Thyroid gland (tissue), 4 donors: Measurements from ENCODE around the gene TAGAP. TPM values are rescaled to one million over a fixed set of nuclear protein-coding genes. Genes with fewer than 3 reads are reported as not detected.
"Not testable (repeated sequence)": the region's sequence is repeated elsewhere in the genome, so short reads cannot be mapped to it uniquely, and the experiment has no call there.

Experiments used
- DNase-seq, 2 donors: peaks; one replicate each; pipeline ENCODE4 v3.0.0-alpha.2; 2019
- H3K27ac ChIP-seq, 3 donors: fragments of 200-600 bp; sonication (generic); 1 replicate in 2 of 3; 2 replicates in 1 of 3; pipeline ENCODE4 v1.5.1; 2016 to 2019; ENCODE audit warnings: mild to moderate bottlenecking in 1 of 3, moderate library complexity in 1 of 3
- H3K27me3 ChIP-seq: fragments of 200-600 bp; sonication (generic); one replicate; pipeline ENCODE4 v1.5.1; 2019
- H3K36me3 ChIP-seq, 2 donors: fragments of 200-600 bp; sonication (generic); one replicate each; pipeline ENCODE4 v1.5.1; 2016 to 2019
- H3K4me1 ChIP-seq, 2 donors: fragments of 200-600 bp; sonication (generic); one replicate each; pipeline ENCODE4 v1.5.1; 2017 to 2019
- H3K4me3 ChIP-seq, 3 donors: fragments of 200-600 bp; sonication (generic); replicated peaks in 1 of 3; 1 replicate in 2 of 3; 2 replicates in 1 of 3; pipeline ENCODE4 v1.5.1; 2016; ENCODE audit warnings: mild to moderate bottlenecking in 1 of 3
- H3K9me3 ChIP-seq: fragments of 200-600 bp; sonication (generic); one replicate; pipeline ENCODE4 v1.5.1; 2017
- POLR2A ChIP-seq, 2 donors: fragments of 450-650 bp; IDR thresholded peaks; one replicate each; pipeline ENCODE4 v1.6.1; 2017; ENCODE audit warnings: antibody characterized with exemption in 2 of 2, mild to moderate bottlenecking in 2 of 2, moderate library complexity in 1 of 2
- WGBS, 2 donors: methylation state at CpG; one replicate each; pipeline ENCODE4 v1.1.5; 2017; 5-methylcytosine and 5-hydroxymethylcytosine counted together
- intact Hi-C: fragments of 100-400 bp; cut with DNase I; formaldehyde crosslinking; loops from one replicate; pipeline ENCODE4 v1.15.1; 2023
- total RNA-seq, 4 donors: library from RNA; depleted of rRNA; stranded (reverse); fragments of >200 nt; gene quantifications; one replicate each; pipeline ENCODE4 v1.2.3, GENCODE V29; 2016
- TF ChIP-seq, protein P1 (sequence below), 6 experiments: fragments of 200-600 bp in 3 of 6; fragments of 450-650 bp in 3 of 6; sonication (generic) in 3 of 6; IDR thresholded peaks; one replicate each; pipeline ENCODE4 v1.5.1; 2016 to 2019; ENCODE audit warnings: antibody characterized with exemption in 6 of 6, mild to moderate bottlenecking in 2 of 6, inconsistent platforms in 1 of 6, moderate library complexity in 1 of 6

Gene TAGAP
- total RNA-seq, 4 donors from 2014 or later: 1.1 to 3.7 (median 1.7) TPM

DNA sequence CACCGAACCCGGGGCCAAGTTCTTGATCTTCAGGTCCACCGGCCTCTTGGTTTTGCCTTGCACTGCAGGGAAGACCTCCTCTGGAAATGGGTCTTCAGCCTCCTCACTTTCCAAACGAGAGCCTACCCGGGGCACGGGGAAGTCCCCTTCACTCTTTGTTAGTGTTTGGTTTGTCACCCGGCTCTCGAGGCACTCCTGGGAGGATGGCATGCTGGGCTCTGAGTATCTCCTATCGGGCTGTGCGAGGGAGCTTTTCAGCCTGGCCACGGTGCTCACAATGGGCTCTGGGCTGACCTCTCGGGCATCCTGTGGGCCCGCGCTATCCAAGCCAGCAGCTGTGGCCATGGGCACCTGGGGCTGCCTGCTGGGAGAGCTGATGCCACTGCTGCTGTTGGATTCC lies 8.1 kb downstream of the TAGAP start:
- Histone ChIP-seq H3K27me3 (no peaks in the 10 kb centered on the region), H3K4me1 (no peaks in the 10 kb centered on the region), H3K36me3 (no peaks in the 10 kb centered on the region), H3K27ac (no peak overlapping the region), H3K9me3 (no peaks in the 10 kb centered on the region), H3K4me3 (no peak overlapping the region)
- intact Hi-C loops: no loop called here
- TF ChIP-seq, protein P1, sequence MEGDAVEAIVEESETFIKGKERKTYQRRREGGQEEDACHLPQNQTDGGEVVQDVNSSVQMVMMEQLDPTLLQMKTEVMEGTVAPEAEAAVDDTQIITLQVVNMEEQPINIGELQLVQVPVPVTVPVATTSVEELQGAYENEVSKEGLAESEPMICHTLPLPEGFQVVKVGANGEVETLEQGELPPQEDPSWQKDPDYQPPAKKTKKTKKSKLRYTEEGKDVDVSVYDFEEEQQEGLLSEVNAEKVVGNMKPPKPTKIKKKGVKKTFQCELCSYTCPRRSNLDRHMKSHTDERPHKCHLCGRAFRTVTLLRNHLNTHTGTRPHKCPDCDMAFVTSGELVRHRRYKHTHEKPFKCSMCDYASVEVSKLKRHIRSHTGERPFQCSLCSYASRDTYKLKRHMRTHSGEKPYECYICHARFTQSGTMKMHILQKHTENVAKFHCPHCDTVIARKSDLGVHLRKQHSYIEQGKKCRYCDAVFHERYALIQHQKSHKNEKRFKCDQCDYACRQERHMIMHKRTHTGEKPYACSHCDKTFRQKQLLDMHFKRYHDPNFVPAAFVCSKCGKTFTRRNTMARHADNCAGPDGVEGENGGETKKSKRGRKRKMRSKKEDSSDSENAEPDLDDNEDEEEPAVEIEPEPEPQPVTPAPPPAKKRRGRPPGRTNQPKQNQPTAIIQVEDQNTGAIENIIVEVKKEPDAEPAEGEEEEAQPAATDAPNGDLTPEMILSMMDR (IDR thresholded peaks at IDR 0.05): no peak
- 69 to 70% methylated on average over 7 to 14 of the region's 14 CpGs for WGBS, 2 donors
- DNase-seq: no peak

DNA sequence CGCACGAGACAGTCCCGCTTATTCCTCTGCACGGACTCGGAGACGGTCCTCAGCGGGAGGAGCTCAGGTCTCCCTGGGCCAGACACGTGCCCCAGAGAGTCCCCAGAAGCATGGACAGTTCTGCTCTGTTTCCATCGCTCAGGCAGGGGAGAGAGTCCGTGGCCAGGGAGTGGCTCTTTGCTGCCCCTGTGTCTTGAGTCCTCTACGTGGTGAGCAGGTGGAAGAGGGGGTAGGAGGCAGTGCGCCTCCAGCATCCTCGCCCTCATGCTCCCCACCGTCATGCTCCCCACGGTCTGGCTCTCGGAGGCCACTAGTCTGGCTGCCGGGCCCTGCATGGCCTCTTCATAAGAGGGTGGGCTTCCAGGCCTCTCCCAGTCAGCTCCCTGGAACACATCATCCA lies 8.9 kb downstream of the TAGAP start:
- 88 to 89% methylated on average over 14 to 17 of the region's 17 CpGs for WGBS, 2 donors
- no peaks in the 10 kb centered on the region for H3K36me3 ChIP-seq
- H3K27ac ChIP-seq: no peak overlapping the region
- H3K27me3 ChIP-seq: no peaks in the 10 kb centered on the region
- DNase-seq: no peak
- no peak for TF ChIP-seq POLR2A (IDR thresholded peaks at IDR 0.05)
- TF ChIP-seq, protein P1 (IDR thresholded peaks at IDR 0.05): no peak
- H3K4me3 ChIP-seq: no peak overlapping the region
- intact Hi-C loops: no loop called here
- no peaks in the 10 kb centered on the region for H3K9me3 ChIP-seq
- H3K4me1 ChIP-seq: no peaks in the 10 kb centered on the region

DNA sequence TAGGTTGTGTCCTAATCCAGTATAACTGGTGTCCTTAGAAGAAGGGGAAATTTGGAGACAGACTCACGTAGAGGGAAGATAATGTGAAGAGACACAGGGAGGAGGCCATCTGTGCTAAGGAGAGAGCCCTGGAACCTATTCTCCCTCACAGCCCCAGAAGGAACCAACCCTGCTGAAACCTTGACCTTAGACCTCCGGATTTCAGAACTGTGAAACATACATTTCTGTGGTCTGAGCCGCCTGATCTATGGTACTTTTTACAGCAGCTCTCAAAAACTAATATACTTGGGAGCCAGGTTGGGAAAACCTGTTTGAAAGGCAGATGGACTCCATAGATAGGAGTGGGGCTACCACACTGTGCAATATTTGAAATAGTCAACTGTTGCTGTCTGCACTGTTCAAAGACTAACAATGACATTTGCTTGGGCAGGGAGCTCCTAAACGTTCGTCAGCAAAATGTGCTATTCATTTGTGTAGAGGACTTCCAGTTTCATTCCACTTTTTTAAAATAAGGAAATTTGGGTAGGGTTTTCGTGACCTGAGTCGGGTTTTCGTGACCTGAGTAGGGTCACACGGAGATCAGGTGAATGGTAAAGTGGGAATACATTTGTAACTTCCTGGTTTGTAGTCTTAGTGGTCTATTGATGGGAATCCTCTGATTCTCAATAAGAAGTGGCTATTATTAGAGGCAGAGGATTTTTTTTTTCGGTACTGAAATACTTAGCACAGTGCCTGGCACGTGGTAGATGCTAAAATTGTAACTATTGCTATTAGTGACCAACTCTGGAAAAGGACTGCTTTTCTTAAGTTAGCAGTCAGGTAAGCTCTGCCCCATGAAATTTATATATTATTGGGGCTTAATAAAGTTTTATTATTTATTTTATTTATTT lies 11.4 kb downstream of the TAGAP start:
- DNase-seq: no peak
- TF ChIP-seq, protein P1 (IDR thresholded peaks at IDR 0.05): no peak
- no peak for TF ChIP-seq POLR2A (IDR thresholded peaks at IDR 0.05)
- H3K27ac ChIP-seq: no peak overlapping the region
- no peak overlapping the region for H3K4me3 ChIP-seq
- H3K4me1 ChIP-seq: no peaks in the 10 kb centered on the region
- 79 to 93% methylated on average over 11 of the region's 11 CpGs for WGBS, 2 donors
- H3K36me3 ChIP-seq: no peaks in the 10 kb centered on the region
- H3K9me3 ChIP-seq: no peaks in the 10 kb centered on the region
- intact Hi-C loops: no loop called here
- no peaks in the 10 kb centered on the region for H3K27me3 ChIP-seq

DNA sequence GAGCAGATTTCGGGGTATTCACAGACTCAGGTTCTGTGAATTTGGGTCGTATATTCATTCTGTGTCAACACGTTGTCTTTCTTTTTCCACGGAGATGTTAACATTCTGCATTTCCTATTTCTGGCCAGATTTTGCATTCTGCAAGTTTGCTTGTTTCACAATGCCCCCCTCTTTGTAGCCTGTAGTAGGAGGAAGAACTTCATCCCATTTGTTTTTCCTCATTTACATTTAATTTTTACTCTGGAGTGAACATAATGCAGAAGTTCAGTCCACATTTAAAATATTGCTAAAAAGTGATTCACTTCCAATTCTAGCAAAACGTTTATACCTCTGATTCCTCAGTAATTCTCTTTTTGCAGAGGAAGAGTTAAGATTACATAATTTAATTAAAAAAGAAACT lies 12.9 kb downstream of the TAGAP start:
- no peaks in the 10 kb centered on the region for H3K27me3 ChIP-seq
- no peak for TF ChIP-seq POLR2A (IDR thresholded peaks at IDR 0.05)
- TF ChIP-seq, protein P1 (IDR thresholded peaks at IDR 0.05): no peak
- no peaks in the 10 kb centered on the region for H3K9me3 ChIP-seq
- no peaks in the 10 kb centered on the region for H3K4me1 ChIP-seq
- H3K4me3 ChIP-seq: no peak overlapping the region
- WGBS, 2 donors: 73 to 89% methylated on average over 5 of the region's 5 CpGs
- no peak overlapping the region for H3K27ac ChIP-seq
- no peak for DNase-seq
- H3K36me3 ChIP-seq: no peaks in the 10 kb centered on the region
- intact Hi-C loops: no loop called here

DNA sequence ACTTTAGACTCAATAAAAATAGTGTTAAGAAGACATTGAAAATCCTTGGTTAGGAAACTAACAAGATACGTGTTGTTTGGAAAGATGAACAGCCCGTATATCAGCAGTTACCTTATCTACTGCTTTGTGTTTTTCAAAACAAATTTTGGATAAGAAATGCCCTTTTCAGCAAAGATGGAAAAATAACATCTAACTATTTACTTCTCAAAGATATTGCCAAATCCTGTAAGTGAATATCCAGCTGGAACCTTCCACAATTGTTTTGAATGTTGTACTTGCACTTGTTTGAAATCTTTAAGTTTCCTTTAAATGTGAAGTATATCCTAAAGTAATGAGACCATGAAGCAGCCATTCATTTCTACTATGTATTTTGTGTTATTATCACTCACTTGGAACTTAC lies 14.6 kb downstream of the TAGAP start:
- no peaks in the 10 kb centered on the region for H3K36me3 ChIP-seq
- no peak for TF ChIP-seq POLR2A (IDR thresholded peaks at IDR 0.05)
- TF ChIP-seq, protein P1 (IDR thresholded peaks at IDR 0.05): no peak
- WGBS, 2 donors: 93 to 97% methylated on average over 2 of the region's 2 CpGs
- no peaks in the 10 kb centered on the region for H3K4me1 ChIP-seq
- H3K4me3 ChIP-seq: no peak overlapping the region
- no peak overlapping the region for H3K27ac ChIP-seq
- H3K9me3 ChIP-seq: no peaks in the 10 kb centered on the region
- no peak for DNase-seq
- no peaks in the 10 kb centered on the region for H3K27me3 ChIP-seq
- intact Hi-C loops: no loop called here

DNA sequence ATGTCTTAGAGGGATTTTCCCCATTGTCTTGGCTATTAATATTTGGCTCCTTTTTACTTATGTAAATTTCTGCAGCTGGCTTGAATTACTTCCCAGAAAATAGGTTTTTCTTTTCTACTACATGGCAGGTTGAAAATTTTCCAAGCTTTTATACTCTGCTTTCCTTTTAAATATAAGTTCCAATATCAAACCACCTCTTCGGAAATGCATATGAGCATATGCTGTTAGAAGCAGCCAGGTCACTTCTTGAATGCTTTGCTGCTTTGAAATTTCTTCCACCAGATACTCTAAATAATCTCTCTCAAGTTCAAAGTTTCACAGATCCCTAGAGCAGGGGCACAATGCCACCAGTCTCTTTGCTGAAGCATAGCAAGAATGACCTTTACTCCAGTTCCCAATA lies 19.6 kb downstream of the TAGAP start:
- H3K36me3 ChIP-seq, H3K27me3 ChIP-seq, intact Hi-C loops, H3K27ac ChIP-seq, H3K9me3 ChIP-seq, DNase-seq, H3K4me1 ChIP-seq, H3K4me3 ChIP-seq: not testable (repeated sequence)
- WGBS, 2 donors: 31 to 94% methylated on average over 1 of the region's 1 CpG
